HUES6 (cell line): ENCODE measurements around the gene NPAT.
"Not testable (repeated sequence)": the region's sequence is repeated elsewhere in the genome, so short reads cannot be mapped to it uniquely, and the experiment has no call there.

Source experiments
- H3K27ac ChIP-seq: 2 replicates; pipeline ENCODE4 v1.7.0; 2013; ENCODE audit warnings: low read depth, mild to moderate bottlenecking, low read length, inconsistent platforms
- H3K27me3 ChIP-seq: 2 replicates; pipeline ENCODE4 v1.6.1; 2013; ENCODE audit warnings: low read length; ENCODE audit not compliant: control insufficient read depth, insufficient read depth
- H3K36me3 ChIP-seq: 2 replicates; pipeline ENCODE4 v1.6.1; 2013; ENCODE audit warnings: low read length; ENCODE audit not compliant: control insufficient read depth, insufficient read depth
- H3K4me1 ChIP-seq: 2 replicates; pipeline ENCODE4 v1.6.1; 2013; ENCODE audit warnings: low read length; ENCODE audit not compliant: control insufficient read depth, insufficient read depth
- H3K4me3 ChIP-seq: 2 replicates; pipeline ENCODE4 v1.5.1; 2013; ENCODE audit warnings: low read depth, low read length
- H3K9ac ChIP-seq: one replicate; pipeline ENCODE4 v1.6.1; 2013; ENCODE audit warnings: mild to moderate bottlenecking, low read length
- H3K9me3 ChIP-seq: 2 replicates; pipeline ENCODE4 v1.6.1; 2013; ENCODE audit warnings: low read depth, low read length; ENCODE audit not compliant: control insufficient read depth, insufficient read depth

Gene NPAT

GRCh38 chr11:108121274-108122155 is 100.9 kb downstream of the NPAT start, which contains the start of gene ACAT1:
Gene ACAT1, plus strand, starts transcription at chr11:108121567. Its CDS starts 40 bp downstream, at chr11:108121607.
- Histone ChIP-seq H3K4me3 (peak within 1 kb of the TSS; percentile 76), H3K9ac (peak within 1 kb of the TSS; percentile 63), H3K27ac (no peak within 1 kb of the TSS), H3K9me3 (no peaks in the 10 kb centered on the region), H3K4me1 (peaks cover 6% of the 10 kb centered on the region; the same call in 1 of the 2 replicates), H3K27me3 (peaks cover 8% of the 10 kb centered on the region), H3K36me3 (no peaks in the 10 kb centered on the region)

DNA sequence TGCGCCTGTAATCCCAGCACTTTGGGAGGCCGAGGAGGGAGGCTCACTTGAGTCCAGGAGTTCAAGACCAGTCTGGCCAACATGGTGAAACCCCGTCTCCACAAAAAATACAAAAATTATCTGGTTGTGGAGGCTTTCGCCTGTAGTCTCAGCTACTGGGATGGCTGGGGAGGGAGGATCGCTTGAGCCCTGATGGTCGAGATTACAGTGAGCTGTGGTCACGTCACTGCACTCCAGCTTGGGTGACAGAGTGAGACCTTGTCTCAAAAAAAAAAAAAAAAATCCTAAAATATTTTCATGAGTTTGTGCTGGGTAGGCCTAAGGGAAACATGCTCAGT is 101.5 kb downstream of the NPAT start:
- not testable (repeated sequence) for H3K27me3 ChIP-seq, H3K27ac ChIP-seq, H3K9ac ChIP-seq, H3K36me3 ChIP-seq, H3K4me1 ChIP-seq, H3K9me3 ChIP-seq
- peak overlapping the region; percentile 76 for H3K4me3 ChIP-seq

- H3K4me1 ChIP-seq: peaks cover 6% of the 10 kb centered on the region
- no peaks in the 10 kb centered on the region for H3K9me3 ChIP-seq
- H3K27me3 ChIP-seq: peaks cover 8% of the 10 kb centered on the region
- H3K27ac ChIP-seq: no peak overlapping the region
- no peaks in the 10 kb centered on the region for H3K36me3 ChIP-seq
- no peak overlapping the region for H3K4me3 ChIP-seq
- no peak overlapping the region for H3K9ac ChIP-seq
Observed at GRCh38 chr11:108117746-108118371, 104.6 kb downstream of the NPAT start.

GRCh38 chr11:108115500-108116140 is 106.8 kb downstream of the NPAT start:
- Histone ChIP-seq H3K27me3 (no peaks in the 10 kb centered on the region), H3K9ac (no peak overlapping the region), H3K4me1 (no peaks in the 10 kb centered on the region; the same call in 1 of the 2 replicates), H3K27ac (no peak overlapping the region), H3K4me3 (no peak overlapping the region), H3K9me3 (no peaks in the 10 kb centered on the region), H3K36me3 (no peaks in the 10 kb centered on the region)

DNA sequence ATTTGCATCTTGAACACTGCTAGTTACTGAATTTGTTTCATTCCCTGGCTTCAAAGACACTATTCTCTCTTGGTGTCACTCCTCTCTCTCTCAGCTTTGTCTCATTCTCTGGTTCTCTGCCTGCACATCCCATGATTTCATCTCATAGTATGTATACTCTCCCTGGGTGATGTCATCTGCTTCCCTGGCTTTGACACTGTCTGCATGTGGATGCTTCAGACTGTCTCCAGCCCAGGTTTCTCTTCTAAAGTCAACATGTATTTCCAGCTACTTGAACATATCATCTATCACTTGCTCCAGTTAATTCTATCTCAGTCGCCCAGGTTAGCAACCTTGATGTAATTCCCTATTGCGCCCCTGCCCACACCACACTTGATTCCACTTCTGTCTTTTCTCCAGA is 110.4 kb downstream of the NPAT start:
- no peaks in the 10 kb centered on the region for H3K36me3 ChIP-seq
- H3K27me3 ChIP-seq: no peaks in the 10 kb centered on the region
- no peaks in the 10 kb centered on the region for H3K9me3 ChIP-seq
- no peak overlapping the region for H3K9ac ChIP-seq
- no peak overlapping the region for H3K4me3 ChIP-seq
- no peak overlapping the region for H3K27ac ChIP-seq
- no peaks in the 10 kb centered on the region; the same call in 1 of the 2 replicates for H3K4me1 ChIP-seq

GRCh38 chr11:108111126-108111525 is 111.3 kb downstream of the NPAT start:
- Histone ChIP-seq H3K4me1 (no peaks in the 10 kb centered on the region; the same call in 1 of the 2 replicates), H3K27ac (no peak overlapping the region), H3K4me3 (no peak overlapping the region), H3K36me3 (no peaks in the 10 kb centered on the region), H3K9ac (no peak overlapping the region), H3K9me3 (no peaks in the 10 kb centered on the region), H3K27me3 (no peaks in the 10 kb centered on the region)
